Measurements from ENCODE around the gene LGR6. TPM values are rescaled to one million over a fixed set of nuclear protein-coding genes. Genes with fewer than 3 reads are reported as not detected.
A peak's percentile ranks its signal among the peaks of the same experiment; 100 is the strongest.

LGR6 gene
- total and polyA plus RNA-seq, 10 of the 15 experiments (the other 5 are each of a cell fraction or from before 2014, with no cell fraction given): not detected

GRCh38 chr1:202160377-202160940 is 33.1 kb upstream of the LGR6 start, which contains the start of gene PTPN7 (continued):
- TF ChIP-seq, protein P1, sequence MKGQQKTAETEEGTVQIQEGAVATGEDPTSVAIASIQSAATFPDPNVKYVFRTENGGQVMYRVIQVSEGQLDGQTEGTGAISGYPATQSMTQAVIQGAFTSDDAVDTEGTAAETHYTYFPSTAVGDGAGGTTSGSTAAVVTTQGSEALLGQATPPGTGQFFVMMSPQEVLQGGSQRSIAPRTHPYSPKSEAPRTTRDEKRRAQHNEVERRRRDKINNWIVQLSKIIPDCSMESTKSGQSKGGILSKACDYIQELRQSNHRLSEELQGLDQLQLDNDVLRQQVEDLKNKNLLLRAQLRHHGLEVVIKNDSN (IDR thresholded peaks at IDR 0.05; ENCODE audit: borderline replicate concordance, extremely low read length, insufficient read depth, low read depth, low read length): no peak
- TF ChIP-seq WRNIP1 (IDR thresholded peaks at IDR 0.05; ENCODE audit: borderline replicate concordance, low read depth, low read length) (no peak), CBFB (IDR thresholded peaks at IDR 0.05; ENCODE audit: low read depth) (no peak; the same call in 1 of the 2 replicates), SMC3 (IDR thresholded peaks at IDR 0.05; ENCODE audit: borderline replicate concordance, low read length) (no peak; the same call in 1 of the 2 replicates), ZBTB33 (IDR thresholded peaks at IDR 0.05) (no peak), RCOR1 (conservative IDR thresholded peaks at IDR 0.05; ENCODE audit: low read depth, low read length) (no peak), MEF2B (IDR thresholded peaks at IDR 0.05; ENCODE audit: partially characterized antibody, poor library complexity, severe bottlenecking) (peak; percentile 59), ASH2L (IDR thresholded peaks at IDR 0.05; ENCODE audit: borderline replicate concordance, low read depth) (no peak), ZBTB4 (CRISPR knock-in tag; IDR thresholded peaks at IDR 0.05) (no peak), ZNF592 (IDR thresholded peaks at IDR 0.05) (no peak; the same call in 1 of the 2 replicates), SUZ12 (IDR thresholded peaks at IDR 0.05; ENCODE audit: unreplicated experiment) (no peak), POLR2AphosphoS2 (IDR thresholded peaks at IDR 0.05; ENCODE audit: low read depth, low read length) (peak; percentile 27; the same call in 1 of the 2 replicates), ATF7 (IDR thresholded peaks at IDR 0.05; ENCODE audit: low read depth) (no peak), TCF3 (IDR thresholded peaks at IDR 0.05; ENCODE audit: borderline replicate concordance, insufficient read depth, low read depth, low read length) (peak; percentile 93), RB1 (IDR thresholded peaks at IDR 0.05; ENCODE audit: borderline replicate concordance) (no peak; the same call in 1 of the 2 replicates), BRCA1 (IDR thresholded peaks at IDR 0.05; ENCODE audit: low read depth, low read length) (no peak)
- TF ChIP-seq, protein P2, sequence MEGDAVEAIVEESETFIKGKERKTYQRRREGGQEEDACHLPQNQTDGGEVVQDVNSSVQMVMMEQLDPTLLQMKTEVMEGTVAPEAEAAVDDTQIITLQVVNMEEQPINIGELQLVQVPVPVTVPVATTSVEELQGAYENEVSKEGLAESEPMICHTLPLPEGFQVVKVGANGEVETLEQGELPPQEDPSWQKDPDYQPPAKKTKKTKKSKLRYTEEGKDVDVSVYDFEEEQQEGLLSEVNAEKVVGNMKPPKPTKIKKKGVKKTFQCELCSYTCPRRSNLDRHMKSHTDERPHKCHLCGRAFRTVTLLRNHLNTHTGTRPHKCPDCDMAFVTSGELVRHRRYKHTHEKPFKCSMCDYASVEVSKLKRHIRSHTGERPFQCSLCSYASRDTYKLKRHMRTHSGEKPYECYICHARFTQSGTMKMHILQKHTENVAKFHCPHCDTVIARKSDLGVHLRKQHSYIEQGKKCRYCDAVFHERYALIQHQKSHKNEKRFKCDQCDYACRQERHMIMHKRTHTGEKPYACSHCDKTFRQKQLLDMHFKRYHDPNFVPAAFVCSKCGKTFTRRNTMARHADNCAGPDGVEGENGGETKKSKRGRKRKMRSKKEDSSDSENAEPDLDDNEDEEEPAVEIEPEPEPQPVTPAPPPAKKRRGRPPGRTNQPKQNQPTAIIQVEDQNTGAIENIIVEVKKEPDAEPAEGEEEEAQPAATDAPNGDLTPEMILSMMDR (IDR thresholded peaks at IDR 0.05 in 2 of 3, conservative IDR thresholded peaks at IDR 0.05 in 1 of 3; ENCODE audit: control insufficient read depth in 2 of 3, extremely low read depth in 1 of 3, insufficient read depth in 1 of 3, low read depth in 3 of 3, low read length in 3 of 3): peak; percentile 55 to 79 (median 66)
